PC-3 (cell line): ENCODE data around the gene ADI1. TPM values are rescaled to one million over a fixed set of nuclear protein-coding genes. Genes with fewer than 3 reads are reported as not detected.

Experiments used
- ATAC-seq: fragments of 200-7000 bp; cut with Tn5 transposase; 2 replicates; pipeline ENCODE4 v1.9.1; 2020; ENCODE audit warnings: mild to moderate bottlenecking, moderate library complexity
- BruUV-seq: library from RNA; stranded (reverse); fragments of 400-500 nt; replicated peaks from 2 replicates; lab custom pipeline; 2021; lab: Mats Ljungman, UMichigan
- CTCF ChIA-PET: fragments of 300-600 bp; sonication (Branson Sonifier 250); formaldehyde crosslinking; loops from one replicate; lab custom pipeline; 2022; ENCODE audit warnings: antibody characterized with exemption; lab: Charles Lee
- POLR2A ChIA-PET: fragments of 300-600 bp; sonication (Branson Sonifier 250); formaldehyde crosslinking; loops from one replicate; lab custom pipeline; 2022; ENCODE audit warnings: antibody characterized with exemption; ENCODE audit not compliant: unreplicated experiment; lab: Charles Lee
- DNase-seq: peaks from one replicate; pipeline ENCODE4 v3.0.0-alpha.2; 2015
- H2AFZ ChIP-seq: fragments of 300-600 bp; sonication (generic); 2 replicates; pipeline ENCODE4 v1.6.0; 2016; ENCODE audit warnings: antibody characterized with exemption, low read length
- H3F3A ChIP-seq: fragments of 300-600 bp; sonication (generic); one replicate; pipeline ENCODE4 v1.6.0; 2017; ENCODE audit warnings: antibody characterized with exemption, low read length, control low read depth, mild to moderate bottlenecking; ENCODE audit not compliant: unreplicated experiment
- H3K27ac ChIP-seq: fragments of 300-600 bp; sonication (generic); 2 replicates; pipeline ENCODE4 v1.5.1; 2016; ENCODE audit warnings: mild to moderate bottlenecking, low read length
- H3K27me3 ChIP-seq: fragments of 300-600 bp; sonication (generic); 2 replicates; pipeline ENCODE4 v1.6.1; 2016; ENCODE audit warnings: low read length, mixed read lengths
- H3K36me3 ChIP-seq: fragments of 300-600 bp; sonication (generic); 2 replicates; pipeline ENCODE4 v1.6.1; 2016; ENCODE audit warnings: low read depth, mixed run types, low read length, mixed read lengths
- H3K4me1 ChIP-seq: fragments of 300-600 bp; sonication (generic); 2 replicates; pipeline ENCODE4 v1.5.1; 2016; ENCODE audit warnings: low read length; ENCODE audit not compliant: insufficient read depth
- H3K4me2 ChIP-seq: fragments of 300-600 bp; sonication (generic); 2 replicates; pipeline ENCODE4 v1.6.0; 2016; ENCODE audit warnings: low read length
- H3K4me3 ChIP-seq: fragments of 300-600 bp; sonication (generic); 2 replicates; pipeline ENCODE4 v1.5.1; 2016; ENCODE audit warnings: mild to moderate bottlenecking, low read length, mixed read lengths
- H3K79me2 ChIP-seq: fragments of 300-600 bp; sonication (generic); 2 replicates; pipeline ENCODE4 v1.6.1; 2017; ENCODE audit warnings: low read length, mixed read lengths
- H3K9ac ChIP-seq: fragments of 300-600 bp; sonication (generic); 2 replicates; pipeline ENCODE4 v1.6.0; 2016; ENCODE audit warnings: mild to moderate bottlenecking, low read length
- H3K9me2 ChIP-seq: fragments of 300-600 bp; sonication (generic); replicated peaks from 2 replicates; pipeline ENCODE4 v1.6.1; 2016; ENCODE audit warnings: mixed run types, low read length, mixed read lengths
- H3K9me3 ChIP-seq: fragments of 300-600 bp; sonication (generic); 2 replicates; pipeline ENCODE4 v1.6.1; 2016; ENCODE audit warnings: low read length, mixed read lengths
- H4K20me1 ChIP-seq: fragments of 300-600 bp; sonication (generic); 2 replicates; pipeline ENCODE4 v1.6.1; 2016; ENCODE audit warnings: low read length, mixed read lengths
- CTCF ChIP-seq: fragments of 300-600 bp; sonication (generic); conservative IDR thresholded peaks from 2 replicates; pipeline ENCODE4 v1.5.1; 2017; ENCODE audit warnings: antibody characterized with exemption, low read depth, mild to moderate bottlenecking, low read length
- EZH2 ChIP-seq: fragments of 300-600 bp; sonication (generic); IDR thresholded peaks from one replicate; pipeline ENCODE4 v1.6.1; 2017; ENCODE audit warnings: antibody characterized with exemption, mild to moderate bottlenecking, low read length; ENCODE audit not compliant: unreplicated experiment
- EZH2phosphoT487 ChIP-seq: fragments of 300-600 bp; sonication (generic); IDR thresholded peaks from 2 replicates; pipeline ENCODE4 v1.6.1; 2018; ENCODE audit warnings: mild to moderate bottlenecking, antibody characterized with exemption, low read length, borderline replicate concordance
- intact Hi-C: fragments of 100-400 bp; cut with micrococcal nuclease; formaldehyde crosslinking; loops from 2 replicates; pipeline ENCODE4 v1.9.0; 2023
- total RNA-seq: library from RNA; depleted of rRNA; stranded (reverse); fragments of >200 nt; gene quantifications from 2 replicates; pipeline ENCODE4 v1.2.3, GENCODE V29; 2014

ADI1 gene
- total RNA-seq, 1 experiment from 2014 or later, result 97.8 TPM

- Histone ChIP-seq H3K9me2 (no peaks in the 10 kb centered on the region), H3K79me2 (no peaks in the 10 kb centered on the region), H3K27ac (no peak overlapping the region), H2AFZ (no peak overlapping the region), H3F3A (no peaks in the 10 kb centered on the region), H3K4me3 (no peak overlapping the region), H3K9ac (no peak overlapping the region), H4K20me1 (no peaks in the 10 kb centered on the region), H3K4me2 (no peak overlapping the region), H3K27me3 (no peaks in the 10 kb centered on the region), H3K9me3 (no peaks in the 10 kb centered on the region), H3K4me1 (no peaks in the 10 kb centered on the region), H3K36me3 (peaks cover under 1% of the 10 kb centered on the region)
- no peak for ATAC-seq
- CTCF ChIA-PET, result no interaction called here
- TF ChIP-seq EZH2 (no peak), EZH2phosphoT487 (no peak), CTCF (no peak)
- intact Hi-C loops, result no loop called here
- POLR2A ChIA-PET, result no interaction called here
- no TSS peak for BruUV-seq
- no peak for DNase-seq
Measured at GRCh38 chr2:3491716-3492474, 27.4 kb downstream of the ADI1 start.

GRCh38 chr2:3491306-3491705 lies 28.0 kb downstream of the ADI1 start:
- Histone ChIP-seq H3K4me2 (no peak overlapping the region), H2AFZ (no peak overlapping the region), H3K9ac (no peak overlapping the region), H3K4me1 (no peaks in the 10 kb centered on the region), H3K9me2 (no peaks in the 10 kb centered on the region), H3K27ac (no peak overlapping the region), H3F3A (no peaks in the 10 kb centered on the region), H3K27me3 (no peaks in the 10 kb centered on the region), H3K9me3 (no peaks in the 10 kb centered on the region), H3K36me3 (no peaks in the 10 kb centered on the region), H3K79me2 (no peaks in the 10 kb centered on the region), H4K20me1 (no peaks in the 10 kb centered on the region), H3K4me3 (no peak overlapping the region)
- no TSS peak for BruUV-seq
- ChIA-PET POLR2A (no interaction called here), CTCF (no interaction called here)
- no peak for DNase-seq
- no peak; the same call in 1 of the 2 replicates for ATAC-seq
- intact Hi-C loops, result no loop called here
- no peak for TF ChIP-seq EZH2phosphoT487
- TF ChIP-seq EZH2, result no peak
- no peak for TF ChIP-seq CTCF
